Measurements from ENCODE around the gene FAM163B.

The FAM163B gene

GRCh38 chr9:133605856-133606707 lies 3.1 kb downstream of the FAM163B start:
- TF ChIP-seq ZNF133 (tag by site-specific recombination; IDR thresholded peaks at IDR 0.05) (no peak), ZNF121 (tag by site-specific recombination; IDR thresholded peaks at IDR 0.05) (no peak), ZNF488 (tag by site-specific recombination; IDR thresholded peaks at IDR 0.05) (no peak), ZFP41 (tag by site-specific recombination; IDR thresholded peaks at IDR 0.05; ENCODE audit: borderline replicate concordance) (no peak), SCRT1 (tag by site-specific recombination; IDR thresholded peaks at IDR 0.05; ENCODE audit: borderline replicate concordance) (no peak), ZBTB20 (tag by site-specific recombination; IDR thresholded peaks at IDR 0.05) (no peak), HOXC10 (CRISPR knock-in tag; IDR thresholded peaks at IDR 0.05) (no peak), ZNF549 (tag by site-specific recombination; IDR thresholded peaks at IDR 0.05) (no peak), ELK4 (IDR thresholded peaks at IDR 0.05; ENCODE audit: borderline replicate concordance, low read depth, low read length) (no peak), ZBTB17 (tag by site-specific recombination; IDR thresholded peaks at IDR 0.05) (no peak), REPIN1 (tag by site-specific recombination; IDR thresholded peaks at IDR 0.05; ENCODE audit: low read depth) (no peak), ZSCAN4 (tag by site-specific recombination; IDR thresholded peaks at IDR 0.05) (no peak), ZNF610 (tag by site-specific recombination; IDR thresholded peaks at IDR 0.05; ENCODE audit: borderline replicate concordance) (no peak), ZNF292 (tag by site-specific recombination; IDR thresholded peaks at IDR 0.05; ENCODE audit: borderline replicate concordance, low read depth) (no peak), ZNF514 (tag by site-specific recombination; IDR thresholded peaks at IDR 0.05) (no peak)
- no peaks in the 10 kb centered on the region for H3K9me3 ChIP-seq (ENCODE audit: control insufficient read depth, insufficient read depth, low read depth, low read length)
- no peaks in the 10 kb centered on the region for H3K36me3 ChIP-seq (ENCODE audit: control insufficient read depth in 2 of 2, insufficient read depth in 1 of 2, low read length in 2 of 2)
- no peaks in the 10 kb centered on the region for H3K4me1 ChIP-seq (ENCODE audit: control insufficient read depth, insufficient read depth, low read length)
- ChIA-PET CTCF (interaction anchor here (0.7 to 1.2 kb wide), 2 partner anchors 56 to 119 kb away, joined by 3 to 4 read pairs; no protein-coding TSS in a partner anchor), POLR2A (no interaction called here)
- no peak overlapping the region for H3K27ac ChIP-seq (ENCODE audit: extremely low read depth, low read depth, low read length)
- no peak overlapping the region for H3K4me3 ChIP-seq (ENCODE audit: low read depth, low read length)

- Histone ChIP-seq H3K36me3 (ENCODE audit: control insufficient read depth in 2 of 2, insufficient read depth in 1 of 2, low read length in 2 of 2) (no peaks in the 10 kb centered on the region), H3K4me1 (ENCODE audit: control insufficient read depth, insufficient read depth, low read length) (no peaks in the 10 kb centered on the region), H3K9me3 (ENCODE audit: control insufficient read depth, insufficient read depth, low read depth, low read length) (no peaks in the 10 kb centered on the region), H3K4me3 (ENCODE audit: low read depth, low read length) (no peak overlapping the region), H3K27ac (ENCODE audit: extremely low read depth, low read depth, low read length) (no peak overlapping the region)
- CTCF ChIA-PET = interaction anchor here (0.7 to 3.2 kb wide), 5 partner anchors 14 to 138 kb away, joined by 3 to 15 read pairs (median 4); no protein-coding TSS in a partner anchor
- POLR2A ChIA-PET = no interaction called here
- TF ChIP-seq ZFHX2 (tag by site-specific recombination; conservative IDR thresholded peaks at IDR 0.05) (no peak), ZBTB7A (tag by site-specific recombination; IDR thresholded peaks at IDR 0.05; ENCODE audit: low read depth) (no peak), ZNF843 (tag by site-specific recombination; IDR thresholded peaks at IDR 0.05) (no peak), ZNF623 (tag by site-specific recombination; IDR thresholded peaks at IDR 0.05) (no peak), GFI1B (tag by site-specific recombination; IDR thresholded peaks at IDR 0.05) (no peak), PRDM10 (tag by site-specific recombination; IDR thresholded peaks at IDR 0.05) (no peak), ZNF148 (tag by site-specific recombination; IDR thresholded peaks at IDR 0.05; ENCODE audit: borderline replicate concordance) (no peak), ZNF768 (tag by site-specific recombination; IDR thresholded peaks at IDR 0.05) (no peak), ZNF610 (tag by site-specific recombination; IDR thresholded peaks at IDR 0.05; ENCODE audit: borderline replicate concordance) (no peak), ZNF776 (tag by site-specific recombination; IDR thresholded peaks at IDR 0.05; ENCODE audit: borderline replicate concordance) (no peak), EGR2 (tag by site-specific recombination; IDR thresholded peaks at IDR 0.05; ENCODE audit: low read depth) (no peak), ZNF747 (tag by site-specific recombination; IDR thresholded peaks at IDR 0.05) (no peak)
Observed at GRCh38 chr9:133605446-133605845, 3.7 kb downstream of the FAM163B start.
